ENCODE results near the gene ASPG. TPM values are rescaled to one million over a fixed set of nuclear protein-coding genes. Genes with fewer than 3 reads are reported as not detected.

The ASPG gene
- total RNA-seq (1 to 10 TPM; 1.4 TPM), polyA plus RNA-seq (ENCODE audit: insufficient read length in 6 of 6) (10 to 100 TPM in 5 of 6 donors, 1 to 10 TPM in 1; 10.0 to 32.2 (median 13.8) TPM)
- long read RNA-seq, donor 1: 0 reads
- long read RNA-seq, donor 2, partial matches to known transcripts: 0 of 1 reads
- long read RNA-seq, donor 2, other reads (novel, unspliced or antisense): 0 of 1 reads
- long read RNA-seq, donor 3, partial matches to known transcripts: 0 of 1 reads
- long read RNA-seq, donor 3, other reads (novel, unspliced or antisense): 0 of 1 reads
- long read RNA-seq, donor 4, full-length matches to known transcripts: 1 of 1 reads
- long read RNA-seq, donor 4, partial matches to known transcripts: 0 of 1 reads
- long read RNA-seq, donor 4, other reads (novel, unspliced or antisense): 0 of 1 reads
- long read RNA-seq, donor 5, partial matches to known transcripts: 0 of 3 reads
- long read RNA-seq, donor 5, other reads (novel, unspliced or antisense): 0 of 3 reads
- long read RNA-seq, donor 6: 0 reads
- long read RNA-seq, donor 7, full-length matches to known transcripts: 2 of 2 reads
- long read RNA-seq, donor 7, partial matches to known transcripts: 0 of 2 reads
- long read RNA-seq, donor 7, other reads (novel, unspliced or antisense): 0 of 2 reads
- long read RNA-seq, donor 8, partial matches to known transcripts: 0 of 2 reads
- long read RNA-seq, donor 8, other reads (novel, unspliced or antisense): 0 of 2 reads
- long read RNA-seq, donor 9: 0 reads
- long read RNA-seq, donor 10: 0 reads
- long read RNA-seq, donor 11: 0 reads
- long read RNA-seq, donor 12, partial matches to known transcripts: 0 of 1 reads
- long read RNA-seq, donor 12, other reads (novel, unspliced or antisense): 0 of 1 reads

DNA sequence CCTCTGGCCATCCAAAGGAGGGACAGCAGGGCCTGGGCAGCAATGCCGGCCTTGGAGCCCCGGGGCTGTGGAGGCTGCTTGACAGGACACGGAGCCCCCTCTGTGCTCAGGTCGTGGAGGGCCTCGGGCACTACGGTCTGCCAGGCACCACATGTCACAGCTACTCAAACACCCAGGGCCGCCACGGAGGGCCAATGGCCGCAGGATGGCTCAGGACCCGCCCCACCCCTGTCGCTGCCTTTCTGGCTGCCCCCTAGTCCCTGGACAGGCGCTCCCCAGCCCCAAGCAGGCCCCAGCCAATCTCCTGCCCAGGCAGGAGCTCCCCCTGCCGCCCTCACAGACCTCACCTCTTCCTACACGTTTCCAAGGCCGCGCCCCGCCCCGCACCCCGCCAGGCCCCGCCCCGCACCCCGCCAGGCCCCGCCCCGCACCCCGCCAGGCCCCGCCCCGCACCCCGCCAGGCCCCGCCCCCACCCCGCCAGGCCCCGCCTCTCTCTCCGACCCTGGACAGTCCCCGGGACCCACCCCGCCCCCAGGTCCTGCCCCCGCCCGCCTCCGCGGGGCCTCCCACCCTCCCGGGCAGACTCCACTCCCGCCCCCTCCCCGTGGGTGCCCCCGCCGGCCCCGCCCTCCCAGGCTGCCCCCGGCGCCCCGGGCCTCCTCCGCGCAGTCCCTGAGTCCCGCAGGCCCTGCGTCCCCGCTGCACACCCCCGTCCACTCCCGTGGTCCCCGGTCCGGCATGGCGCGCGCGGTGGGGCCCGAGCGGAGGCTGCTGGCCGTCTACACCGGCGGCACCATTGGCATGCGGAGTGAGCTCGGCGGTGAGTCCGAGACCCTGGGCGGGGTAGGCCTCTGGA, at the start of gene ASPG:
Gene ASPG (plus strand): TSS at position 669 of the 857 bp plus-strand sequence. CDS start 71 bp downstream, at position 740.
- Histone ChIP-seq H3K4me3 (peak within 1 kb of the TSS in 1 of 2 donors; percentile 11), H3K27me3 (peaks cover 5 to 68% of the 10 kb centered on the region in 2 donors), H3K36me3 (no peaks in the 10 kb centered on the region), H3K4me1 (no peaks in the 10 kb centered on the region), H3K9me3 (no peaks in the 10 kb centered on the region), H3K27ac (no peak within 1 kb of the TSS)
- intact Hi-C loops (cut with DNase I): no loop called here
- peak; percentile 62 for ATAC-seq
- TF ChIP-seq, protein P1, sequence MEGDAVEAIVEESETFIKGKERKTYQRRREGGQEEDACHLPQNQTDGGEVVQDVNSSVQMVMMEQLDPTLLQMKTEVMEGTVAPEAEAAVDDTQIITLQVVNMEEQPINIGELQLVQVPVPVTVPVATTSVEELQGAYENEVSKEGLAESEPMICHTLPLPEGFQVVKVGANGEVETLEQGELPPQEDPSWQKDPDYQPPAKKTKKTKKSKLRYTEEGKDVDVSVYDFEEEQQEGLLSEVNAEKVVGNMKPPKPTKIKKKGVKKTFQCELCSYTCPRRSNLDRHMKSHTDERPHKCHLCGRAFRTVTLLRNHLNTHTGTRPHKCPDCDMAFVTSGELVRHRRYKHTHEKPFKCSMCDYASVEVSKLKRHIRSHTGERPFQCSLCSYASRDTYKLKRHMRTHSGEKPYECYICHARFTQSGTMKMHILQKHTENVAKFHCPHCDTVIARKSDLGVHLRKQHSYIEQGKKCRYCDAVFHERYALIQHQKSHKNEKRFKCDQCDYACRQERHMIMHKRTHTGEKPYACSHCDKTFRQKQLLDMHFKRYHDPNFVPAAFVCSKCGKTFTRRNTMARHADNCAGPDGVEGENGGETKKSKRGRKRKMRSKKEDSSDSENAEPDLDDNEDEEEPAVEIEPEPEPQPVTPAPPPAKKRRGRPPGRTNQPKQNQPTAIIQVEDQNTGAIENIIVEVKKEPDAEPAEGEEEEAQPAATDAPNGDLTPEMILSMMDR (IDR thresholded peaks at IDR 0.05): no peak
- peak in 2 of 4 donors; percentile 36 to 76 for DNase-seq

DNA sequence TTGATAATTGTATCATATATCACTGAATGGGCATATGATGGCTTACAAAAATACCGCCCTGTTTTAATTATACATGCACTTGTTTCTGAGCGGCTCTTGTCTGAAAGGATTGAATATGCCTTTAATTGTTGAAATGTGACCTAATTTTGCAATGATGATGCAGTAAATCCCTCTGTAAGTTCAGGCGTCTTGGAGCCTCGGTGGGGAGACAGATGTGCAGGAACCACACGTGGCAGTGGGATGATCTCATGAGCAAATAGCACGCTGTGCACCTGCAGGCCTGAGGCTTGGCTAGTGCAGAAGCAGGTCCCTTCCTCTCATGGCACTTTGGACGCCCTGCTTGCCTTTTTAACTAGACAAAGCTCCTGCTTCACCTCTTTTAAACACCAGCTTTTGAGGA, 49.3 kb upstream of the ASPG start:
- Histone ChIP-seq H3K4me3 (no peak overlapping the region), H3K36me3 (no peaks in the 10 kb centered on the region), H3K27ac (no peak overlapping the region), H3K9me3 (no peaks in the 10 kb centered on the region), H3K4me1 (no peaks in the 10 kb centered on the region), H3K27me3 (peaks cover 0 to 13% of the 10 kb centered on the region in 2 donors)
- DNase-seq (no peak), ATAC-seq (no peak)
- TF ChIP-seq, protein P1 (IDR thresholded peaks at IDR 0.05): no peak
- intact Hi-C loops (cut with DNase I): no loop called here

DNA sequence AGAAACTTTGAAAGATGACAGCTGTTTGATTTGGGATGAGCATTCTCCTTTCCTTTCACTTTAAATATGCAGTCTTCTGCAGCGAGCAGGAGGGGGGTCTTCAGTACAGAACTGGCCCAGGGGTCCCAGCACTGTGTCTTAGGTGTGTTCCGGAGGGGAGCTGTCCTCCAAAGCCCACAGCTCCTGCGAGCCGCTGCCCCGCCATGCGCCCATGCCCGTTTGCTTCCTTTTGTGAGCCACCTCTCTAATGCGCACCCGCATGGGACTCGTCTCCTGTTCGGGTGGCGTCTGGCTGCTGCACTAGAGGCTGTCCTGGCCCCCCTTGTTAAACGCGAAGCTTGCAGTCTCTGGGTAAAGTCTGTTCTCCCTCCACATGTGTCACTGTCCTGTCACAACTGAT, 48.4 kb upstream of the ASPG start:
- no peaks in the 10 kb centered on the region for H3K4me1 ChIP-seq
- TF ChIP-seq, protein P1 (IDR thresholded peaks at IDR 0.05): no peak
- DNase-seq: no peak
- H3K27ac ChIP-seq: no peak overlapping the region
- no peak overlapping the region for H3K4me3 ChIP-seq
- no peaks in the 10 kb centered on the region for H3K36me3 ChIP-seq
- intact Hi-C loops (cut with DNase I): no loop called here
- H3K27me3 ChIP-seq: peaks cover 0 to 14% of the 10 kb centered on the region in 2 donors
- ATAC-seq: no peak
- no peaks in the 10 kb centered on the region for H3K9me3 ChIP-seq

DNA sequence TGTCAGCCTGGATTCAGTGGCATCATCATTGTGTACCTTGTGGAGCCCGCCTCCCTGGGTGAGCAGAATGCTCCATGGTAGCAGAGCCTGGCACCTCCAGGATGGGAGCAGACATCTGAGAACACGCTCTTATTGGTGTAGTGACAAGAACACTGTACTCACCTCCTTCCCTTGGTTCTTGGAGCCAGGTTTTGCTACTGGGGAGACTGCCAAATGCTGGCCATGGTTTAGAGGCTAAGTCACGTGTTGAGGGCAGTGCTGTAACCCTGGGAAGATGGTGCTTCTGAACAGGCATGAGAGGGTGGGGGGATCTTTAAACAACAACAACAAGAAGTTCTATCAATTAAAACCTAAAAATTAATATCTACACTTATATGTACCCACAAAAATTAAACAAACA, 47.6 kb upstream of the ASPG start:
- Histone ChIP-seq H3K4me1 (no peaks in the 10 kb centered on the region), H3K9me3 (no peaks in the 10 kb centered on the region), H3K27me3 (peaks cover 0 to 14% of the 10 kb centered on the region in 2 donors), H3K27ac (no peak overlapping the region), H3K36me3 (no peaks in the 10 kb centered on the region), H3K4me3 (no peak overlapping the region)
- DNase-seq (no peak), ATAC-seq (no peak)
- intact Hi-C loops (cut with DNase I): no loop called here
- TF ChIP-seq, protein P1 (IDR thresholded peaks at IDR 0.05): no peak

Data from left lung (tissue), 14 donors.